GM12878 (cell line): Measurements from ENCODE around the gene ZNF229. TPM values are rescaled to one million over a fixed set of nuclear protein-coding genes. Genes with fewer than 3 reads are reported as not detected.
"Not testable (repeated sequence)": the region's sequence is repeated elsewhere in the genome, so short reads cannot be mapped to it uniquely, and the experiment has no call there.

Experiments used
- ATAC-seq: fragments of 200-7000 bp; cut with Tn5 transposase; 3 replicates; pipeline ENCODE4 v1.9.1; 2020; ENCODE audit warnings: mild to moderate bottlenecking, moderate library complexity
- BruUV-seq: library from RNA; stranded (reverse); fragments of 400-500 nt; replicated peaks from 2 replicates; lab custom pipeline; 2021; lab: Mats Ljungman, UMichigan
- CTCF ChIA-PET: fragments of 300-600 bp; sonication (Branson Sonifier 250); formaldehyde crosslinking; extraction: SDS; loops from one replicate; lab custom pipeline; 2021; ENCODE audit warnings: inconsistent platforms; lab: Yijun Ruan, JAX
- POLR2A ChIA-PET: fragments of 350-600 bp; formaldehyde crosslinking; extraction: SDS; loops from one replicate; lab custom pipeline; 2021; ENCODE audit warnings: inconsistent platforms; lab: Charles Lee
- RAD21 ChIA-PET: fragments of 300-600 bp; sonication (Branson Sonifier 250); formaldehyde crosslinking; loops from one replicate; lab custom pipeline; 2023; ENCODE audit warnings: antibody characterized with exemption; ENCODE audit not compliant: unreplicated experiment; lab: Charles Lee
- SMC1A ChIA-PET: fragments of 300-600 bp; sonication (Branson Sonifier 250); formaldehyde crosslinking; loops from one replicate; lab custom pipeline; 2023; ENCODE audit not compliant: unreplicated experiment, uncharacterized antibody; lab: Charles Lee
- DNase-seq: peaks from one replicate; pipeline ENCODE4 v3.0.0-alpha.2; 2011; ENCODE audit warnings: low read depth, low spot score
- FAIRE-seq: peaks from 3 replicates; lab custom pipeline; 2011; peaks lifted over from hg19 to GRCh38; lab: Jason Lieb, UNC
- H2AFZ ChIP-seq: 2 replicates; pipeline ENCODE4 v1.6.0; 2011; ENCODE audit warnings: low read depth, low read length, control low read depth; ENCODE audit not compliant: control insufficient read depth
- H3K27ac ChIP-seq: 2 replicates; pipeline ENCODE4 v1.5.1; 2011; ENCODE audit warnings: control low read depth; ENCODE audit not compliant: control insufficient read depth, insufficient read depth
- H3K27me3 ChIP-seq, 2 experiments: replicated peaks in 1 of 2; 2 replicates each; pipeline versions ENCODE4 v1.6.0 to v1.6.1; 2011; ENCODE audit warnings: low read length in 1 of 2; ENCODE audit not compliant: control insufficient read depth in 2 of 2, insufficient read depth in 2 of 2
- H3K36me3 ChIP-seq, 2 experiments: 2 replicates each; pipeline ENCODE4 v1.5.1; 2011; ENCODE audit warnings: low read length in 1 of 2; ENCODE audit not compliant: control insufficient read depth in 2 of 2, insufficient read depth in 2 of 2
- H3K4me1 ChIP-seq: 2 replicates; pipeline ENCODE4 v1.6.1; 2011; ENCODE audit warnings: mild to moderate bottlenecking, low read length, moderate library complexity, mixed read lengths; ENCODE audit not compliant: control insufficient read depth, insufficient read depth
- H3K4me2 ChIP-seq: 2 replicates; pipeline ENCODE4 v1.6.0; 2011; ENCODE audit warnings: control low read depth; ENCODE audit not compliant: control insufficient read depth, insufficient read depth
- H3K4me3 ChIP-seq: fragments of 200-600 bp; sonication (generic); 2 replicates; pipeline ENCODE4 v1.5.1; 2016
- H3K79me2 ChIP-seq: 2 replicates; pipeline ENCODE4 v1.6.0; 2011; ENCODE audit warnings: low read length; ENCODE audit not compliant: control insufficient read depth, insufficient read depth
- H3K9ac ChIP-seq: 2 replicates; pipeline ENCODE4 v1.8.0; 2011; ENCODE audit warnings: low read length, control low read depth, mixed read lengths; ENCODE audit not compliant: control insufficient read depth, insufficient read depth
- H3K9me3 ChIP-seq: replicated peaks from 3 replicates; pipeline ENCODE4 v1.5.1; 2011; ENCODE audit warnings: mild to moderate bottlenecking, low read length; ENCODE audit not compliant: control insufficient read depth, insufficient read depth
- H4K20me1 ChIP-seq: 2 replicates; pipeline ENCODE4 v1.6.0; 2011; ENCODE audit not compliant: control insufficient read depth, insufficient read depth
- ATF7 ChIP-seq: fragments of 450-650 bp; IDR thresholded peaks from 2 replicates; pipeline ENCODE4 v1.6.1; 2016; ENCODE audit warnings: low read depth, mild to moderate bottlenecking
- CBX5 ChIP-seq: sonication (generic); IDR thresholded peaks from 2 replicates; pipeline ENCODE4 v1.6.1; 2016; ENCODE audit warnings: low read depth, moderate library complexity, mild to moderate bottlenecking, inconsistent platforms
- NRF1 ChIP-seq: conservative IDR thresholded peaks from 2 replicates; pipeline ENCODE4 v1.6.1; 2011; ENCODE audit warnings: mild to moderate bottlenecking, low read depth, low read length, improper control_type of control experiment
- ZBTB40 ChIP-seq: fragments of 450-650 bp; IDR thresholded peaks from 2 replicates; pipeline ENCODE4 v1.6.1; 2016; ENCODE audit warnings: mild to moderate bottlenecking, moderate library complexity, borderline replicate concordance
- WGBS: methylation state at CpG from one replicate; pipeline ENCODE4 v1.1.6; 2016; ENCODE audit warnings: low lambda C conversion rate; ENCODE audit not compliant: insufficient replicate concordance, insufficient coverage; ENCODE audit errors: missing lambda C conversion rate; 5-methylcytosine and 5-hydroxymethylcytosine counted together
- in situ Hi-C: fragments of 300-500 bp; cut with MboI; formaldehyde crosslinking; loops from 9 replicates; pipeline ENCODE4 v1.14.3; 2018; ENCODE audit warnings: mixed read lengths
- intact Hi-C: fragments of 100-400 bp; cut with micrococcal nuclease; formaldehyde crosslinking; loops from one replicate; pipeline ENCODE4 v1.14.2; 2022; ENCODE audit not compliant: unreplicated experiment
- polyA plus RNA-seq, 11 experiments: library from polyadenylated mRNA; depleted of rRNA in 4 of 11; unstranded in 6 of 11; stranded (reverse) in 5 of 11; fragments of >200 nt; fragmentation: Nextera tagmentation in 4 of 11; fragmentation: Illumina TruSeq in 1 of 11; extraction: Ambion mirVana in 4 of 11; extraction: Trizol in 1 of 11; gene quantifications; 1 replicate in 1 of 11; 2 replicates in 10 of 11; pipeline versions ENCODE4 v1.2.1 to v1.2.3, GENCODE V29; 2011 to 2016; ENCODE audit warnings: inconsistent platforms in 2 of 11, missing spikeins in 2 of 11, low read depth in 1 of 11
- total RNA-seq, 4 experiments: library from RNA; depleted of rRNA in 3 of 4; stranded (reverse); fragments of >200 nt in 3 of 4; fragmentation: Illumina TruSeq in 1 of 4; extraction: Trizol in 1 of 4; gene quantifications; 2 replicates each; pipeline versions ENCODE4 v1.2.1 to v1.2.3, GENCODE V29; 2013 to 2021

Gene ZNF229
- total and polyA plus RNA-seq, 10 of the 15 experiments (the other 5 are each of a cell fraction or from before 2014, with no cell fraction given): 0.04 to 0.24 (median 0.14) TPM; not detected in 1

- TF ChIP-seq ZBTB40: no peak
- TF ChIP-seq ATF7: no peak
- no peak for TF ChIP-seq NRF1
- TF ChIP-seq CBX5: peak; percentile 97
These were observed 28.5 kb upstream of the ZNF229 start (continued) for GRCh38 chr19:44476559-44477408.

- POLR2A ChIA-PET, H3K9ac ChIP-seq, H2AFZ ChIP-seq, DNase-seq, H4K20me1 ChIP-seq, ATAC-seq, H3K4me2 ChIP-seq, BruUV-seq, in situ Hi-C loops, SMC1A ChIA-PET, H3K36me3 ChIP-seq, H3K9me3 ChIP-seq, H3K4me3 ChIP-seq, H3K4me1 ChIP-seq, RAD21 ChIA-PET, H3K27ac ChIP-seq, CTCF ChIA-PET, H3K27me3 ChIP-seq, intact Hi-C loops, FAIRE-seq, H3K79me2 ChIP-seq: not testable (repeated sequence)
- WGBS: 19% methylated on average over 5 of the region's 5 CpGs
These were observed 20.5 kb upstream of the ZNF229 start for GRCh38 chr19:44468730-44469129.

GRCh38 chr19:44462600-44463286 lies 14.5 kb upstream of the ZNF229 start:
- DNase-seq, H3K27me3 ChIP-seq, intact Hi-C loops, H3K4me3 ChIP-seq, H4K20me1 ChIP-seq, H3K36me3 ChIP-seq, H3K9ac ChIP-seq, H3K9me3 ChIP-seq, BruUV-seq, H3K4me1 ChIP-seq, H3K27ac ChIP-seq, H2AFZ ChIP-seq, in situ Hi-C loops, RAD21 ChIA-PET, H3K4me2 ChIP-seq, SMC1A ChIA-PET, CTCF ChIA-PET, H3K79me2 ChIP-seq, ATAC-seq, FAIRE-seq: not testable (repeated sequence)
- POLR2A ChIA-PET: interaction anchor here (0.5 kb wide), 1 partner anchor 125 kb away, joined by 4 read pairs; no protein-coding TSS in a partner anchor
- WGBS: 0% methylated on average over 3 of the region's 3 CpGs
